ENCODE data around the gene SIL1. TPM values are rescaled to one million over a fixed set of nuclear protein-coding genes. Genes with fewer than 3 reads are reported as not detected.

The SIL1 gene
- total and polyA plus RNA-seq, 10 donors, result 23.4 to 42.3 (median 32.6) TPM

GRCh38 chr5:139021346-139021745, 176.8 kb downstream of the SIL1 start:
- 92 to 100% (median 96%) methylated on average over 3 of the region's 3 CpGs for WGBS, 5 donors
- Histone ChIP-seq H3K4me3 (no peak overlapping the region), H3K9me3 (no peaks in the 10 kb centered on the region), H3K27me3 (replicated peaks in 1 of 7) (no peaks in the 10 kb centered on the region), H3K27ac (no peak overlapping the region), H3K4me1 (peaks cover 0 to 3% (median 0%) of the 10 kb centered on the region in 6 donors), H3K36me3 (peaks cover 0 to 95% (median 12%) of the 10 kb centered on the region in 6 donors)
- TF ChIP-seq POLR2A (IDR thresholded peaks at IDR 0.05), result no peak
- TF ChIP-seq POLR2AphosphoS5 (IDR thresholded peaks at IDR 0.05), result no peak
- TF ChIP-seq, protein P1, sequence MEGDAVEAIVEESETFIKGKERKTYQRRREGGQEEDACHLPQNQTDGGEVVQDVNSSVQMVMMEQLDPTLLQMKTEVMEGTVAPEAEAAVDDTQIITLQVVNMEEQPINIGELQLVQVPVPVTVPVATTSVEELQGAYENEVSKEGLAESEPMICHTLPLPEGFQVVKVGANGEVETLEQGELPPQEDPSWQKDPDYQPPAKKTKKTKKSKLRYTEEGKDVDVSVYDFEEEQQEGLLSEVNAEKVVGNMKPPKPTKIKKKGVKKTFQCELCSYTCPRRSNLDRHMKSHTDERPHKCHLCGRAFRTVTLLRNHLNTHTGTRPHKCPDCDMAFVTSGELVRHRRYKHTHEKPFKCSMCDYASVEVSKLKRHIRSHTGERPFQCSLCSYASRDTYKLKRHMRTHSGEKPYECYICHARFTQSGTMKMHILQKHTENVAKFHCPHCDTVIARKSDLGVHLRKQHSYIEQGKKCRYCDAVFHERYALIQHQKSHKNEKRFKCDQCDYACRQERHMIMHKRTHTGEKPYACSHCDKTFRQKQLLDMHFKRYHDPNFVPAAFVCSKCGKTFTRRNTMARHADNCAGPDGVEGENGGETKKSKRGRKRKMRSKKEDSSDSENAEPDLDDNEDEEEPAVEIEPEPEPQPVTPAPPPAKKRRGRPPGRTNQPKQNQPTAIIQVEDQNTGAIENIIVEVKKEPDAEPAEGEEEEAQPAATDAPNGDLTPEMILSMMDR (IDR thresholded peaks at IDR 0.05 in 8 of 11, conservative IDR thresholded peaks at IDR 0.05 in 3 of 11), result no peak
- intact Hi-C loops (cut with DNase I; ENCODE audit: low total_unique reads), result no loop called here
- DNase-seq, result no peak

GRCh38 chr5:139019880-139020279, 178.3 kb downstream of the SIL1 start:
- no peak for DNase-seq
- intact Hi-C loops (cut with DNase I; ENCODE audit: low total_unique reads), result no loop called here
- H3K9me3 ChIP-seq, result no peaks in the 10 kb centered on the region
- H3K4me1 ChIP-seq, result peaks cover 0 to 3% (median 0%) of the 10 kb centered on the region in 6 donors
- H3K27ac ChIP-seq, result no peak overlapping the region
- no peak overlapping the region for H3K4me3 ChIP-seq
- H3K36me3 ChIP-seq, result peaks cover 0 to 89% (median 12%) of the 10 kb centered on the region in 6 donors
- WGBS, 5 donors, result 70 to 93% (median 77%) methylated on average over 4 of the region's 4 CpGs
- H3K27me3 ChIP-seq (replicated peaks in 1 of 7), result no peaks in the 10 kb centered on the region
- TF ChIP-seq POLR2A (IDR thresholded peaks at IDR 0.05), result no peak
- TF ChIP-seq, protein P1 (IDR thresholded peaks at IDR 0.05 in 8 of 11, conservative IDR thresholded peaks at IDR 0.05 in 3 of 11), result no peak
- no peak for TF ChIP-seq POLR2AphosphoS5 (IDR thresholded peaks at IDR 0.05)

DNA sequence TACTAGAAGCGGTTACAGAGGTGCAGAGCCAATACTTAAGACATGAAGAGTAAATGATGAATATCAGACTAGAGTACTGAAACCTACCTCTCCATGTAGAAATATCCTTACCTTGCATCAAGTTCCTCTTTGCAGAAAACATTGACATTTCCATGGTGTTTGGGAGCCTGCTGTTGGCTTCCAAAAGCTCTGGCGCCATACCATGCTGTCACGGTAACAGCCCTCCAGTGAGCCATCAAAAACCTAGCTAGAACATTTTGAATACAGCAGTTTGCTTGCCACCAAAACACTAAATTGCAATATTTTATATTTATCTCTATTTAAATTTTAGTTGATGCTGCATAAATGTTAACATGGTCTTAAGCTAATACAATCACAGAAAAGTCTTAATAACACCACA, 179.0 kb downstream of the SIL1 start:
- Histone ChIP-seq H3K27ac (no peak overlapping the region), H3K4me3 (no peak overlapping the region), H3K27me3 (replicated peaks in 1 of 7) (no peaks in the 10 kb centered on the region), H3K36me3 (peaks cover 0 to 88% (median 12%) of the 10 kb centered on the region in 6 donors), H3K9me3 (no peaks in the 10 kb centered on the region), H3K4me1 (peaks cover 0 to 3% (median 0%) of the 10 kb centered on the region in 6 donors)
- intact Hi-C loops (cut with DNase I; ENCODE audit: low total_unique reads), result no loop called here
- DNase-seq, result no peak
- TF ChIP-seq POLR2A (IDR thresholded peaks at IDR 0.05) (no peak), POLR2AphosphoS5 (IDR thresholded peaks at IDR 0.05) (no peak)
- TF ChIP-seq, protein P1 (IDR thresholded peaks at IDR 0.05 in 8 of 11, conservative IDR thresholded peaks at IDR 0.05 in 3 of 11), result no peak
- WGBS, 5 donors, result 95 to 100% (median 97%) methylated on average over 3 of the region's 3 CpGs

- 96 to 100% (median 97%) methylated on average over 5 of the region's 5 CpGs for WGBS, 5 donors
- TF ChIP-seq POLR2AphosphoS5 (IDR thresholded peaks at IDR 0.05), result no peak
- TF ChIP-seq, protein P1 (IDR thresholded peaks at IDR 0.05 in 8 of 11, conservative IDR thresholded peaks at IDR 0.05 in 3 of 11), result no peak
- TF ChIP-seq POLR2A (IDR thresholded peaks at IDR 0.05), result no peak
Measured at GRCh38 chr5:139017624-139018023, 180.5 kb downstream of the SIL1 start.

More at GRCh38 chr5:139017624-139018023, 180.5 kb downstream of the SIL1 start:
- no peaks in the 10 kb centered on the region for H3K27me3 ChIP-seq (replicated peaks in 1 of 7)
- H3K4me3 ChIP-seq, result no peak overlapping the region
- H3K9me3 ChIP-seq, result no peaks in the 10 kb centered on the region
- no peak overlapping the region for H3K27ac ChIP-seq
- DNase-seq, result no peak
- no peaks in the 10 kb centered on the region for H3K4me1 ChIP-seq
- intact Hi-C loops (cut with DNase I; ENCODE audit: low total_unique reads), result no loop called here
- H3K36me3 ChIP-seq, result peaks cover 0 to 80% (median 12%) of the 10 kb centered on the region in 6 donors

Measured in spleen (tissue), 11 donors.